Keratinocyte (primary cell): ENCODE data around the gene ZCWPW1. TPM values are rescaled to one million over a fixed set of nuclear protein-coding genes. Genes with fewer than 3 reads are reported as not detected.

Experiments
- DNase-seq: peaks from one replicate; pipeline ENCODE4 v3.0.0-alpha.2; 2011; ENCODE audit warnings: low read depth, missing footprints, low spot score
- FAIRE-seq: peaks from 2 replicates; lab custom pipeline; 2011; peaks lifted over from hg19 to GRCh38; lab: Jason Lieb, UNC
- H2AFZ ChIP-seq: 2 replicates; pipeline ENCODE4 v1.6.0; 2012; ENCODE audit warnings: low read length, control low read depth, inconsistent platforms; ENCODE audit not compliant: control insufficient read depth
- H3K27ac ChIP-seq: 2 replicates; pipeline ENCODE4 v1.5.1; 2011; ENCODE audit warnings: low read length; ENCODE audit not compliant: control insufficient read depth, insufficient read depth
- H3K27me3 ChIP-seq: 3 replicates; pipeline ENCODE4 v1.6.0; 2011; ENCODE audit warnings: low read length; ENCODE audit not compliant: control insufficient read depth, insufficient read depth; ENCODE audit errors: extremely low read depth
- H3K36me3 ChIP-seq, 2 experiments: 2 replicates in 1 of 2; 3 replicates in 1 of 2; pipeline ENCODE4 v1.5.1; 2011; ENCODE audit warnings: low read length in 2 of 2, mild to moderate bottlenecking in 1 of 2; ENCODE audit not compliant: control insufficient read depth in 2 of 2, insufficient read depth in 2 of 2; ENCODE audit errors: extremely low read depth in 1 of 2
- H3K4me1 ChIP-seq: 3 replicates; pipeline ENCODE4 v1.5.1; 2011; ENCODE audit warnings: low read length; ENCODE audit not compliant: control insufficient read depth, insufficient read depth; ENCODE audit errors: extremely low read depth
- H3K4me2 ChIP-seq: 3 replicates; pipeline ENCODE4 v1.6.0; 2011; ENCODE audit warnings: low read depth, low read length; ENCODE audit not compliant: control insufficient read depth, insufficient read depth; ENCODE audit errors: extremely low read depth
- H3K4me3 ChIP-seq, 3 experiments: fragments of 200-600 bp in 1 of 3; sonication (generic) in 1 of 3; 2 replicates in 2 of 3; 3 replicates in 1 of 3; pipeline ENCODE4 v1.5.1; 2011 to 2016; ENCODE audit warnings: low read length in 3 of 3, mild to moderate bottlenecking in 3 of 3, control low read depth in 2 of 3, inconsistent platforms in 1 of 3, low read depth in 1 of 3, mixed read lengths in 1 of 3, mixed run types in 1 of 3, moderate library complexity in 1 of 3; ENCODE audit not compliant: control insufficient read depth in 2 of 3, insufficient read depth in 2 of 3; ENCODE audit errors: extremely low read depth in 1 of 3
- H3K79me2 ChIP-seq: 2 replicates; pipeline ENCODE4 v1.6.0; 2012; ENCODE audit warnings: low read length; ENCODE audit not compliant: control insufficient read depth, insufficient read depth
- H3K9ac ChIP-seq: 3 replicates; pipeline ENCODE4 v1.6.0; 2011; ENCODE audit warnings: low read length; ENCODE audit not compliant: control insufficient read depth, insufficient read depth; ENCODE audit errors: extremely low read depth
- H3K9me1 ChIP-seq: 3 replicates; pipeline ENCODE4 v1.6.0; 2011; ENCODE audit warnings: low read length; ENCODE audit not compliant: control insufficient read depth, insufficient read depth; ENCODE audit errors: extremely low read depth
- H3K9me3 ChIP-seq: 2 replicates; pipeline ENCODE4 v1.5.1; 2012; ENCODE audit warnings: low read depth, low read length; ENCODE audit not compliant: control insufficient read depth
- H4K20me1 ChIP-seq: 3 replicates; pipeline ENCODE4 v1.6.0; 2011; ENCODE audit warnings: low read length; ENCODE audit not compliant: control insufficient read depth, insufficient read depth; ENCODE audit errors: extremely low read depth
- EZH2 ChIP-seq: IDR thresholded peaks from one replicate; pipeline ENCODE4 v1.6.1; 2012; ENCODE audit warnings: inconsistent platforms, mild to moderate bottlenecking, low read length, moderate library complexity
- dilution Hi-C: fragments of 300-500 bp; cut with MboI; formaldehyde crosslinking; loops from one replicate; pipeline ENCODE4 v1.7.0; 2020; ENCODE audit warnings: low sequenced_read_pairs; ENCODE audit not compliant: extremely low pct_ligation_motif_present
- polyA plus RNA-seq, 5 experiments: library from polyadenylated mRNA; depleted of rRNA in 3 of 5; stranded (reverse) in 3 of 5; stranded (forward) in 1 of 5; unstranded in 1 of 5; fragments of >200 nt; gene quantifications; 1 replicate in 1 of 5; 2 replicates in 3 of 5; 3 replicates in 1 of 5; pipeline versions ENCODE4 v1.2.1 to v1.2.3, GENCODE V29; 2011 to 2012; ENCODE audit warnings: missing spikeins in 2 of 5, low read depth in 1 of 5, low replicate concordance in 1 of 5
- TF ChIP-seq, protein P1 (sequence below), 3 experiments: IDR thresholded peaks in 1 of 3; conservative IDR thresholded peaks in 1 of 3; optimal IDR thresholded peaks in 1 of 3; 2 replicates in 2 of 3; 3 replicates in 1 of 3; pipeline versions ENCODE3 to v1.5.1; 2011; ENCODE audit warnings: low read length in 3 of 3, mild to moderate bottlenecking in 3 of 3, moderate library complexity in 2 of 3, control low read depth in 1 of 3, inconsistent platforms in 1 of 3; ENCODE audit not compliant: insufficient read depth in 2 of 3; ENCODE audit errors: extremely low read depth in 1 of 3

ZCWPW1 gene
- polyA plus RNA-seq, 1 donor (not counting 4 experiments of a cell fraction or from before 2014, with no cell fraction given): 1.4 TPM

GRCh38 chr7:100426516-100426915 is 2.0 kb downstream of the ZCWPW1 start:
- Histone ChIP-seq H3K4me3 (no peak overlapping the region), H3K9ac (no peak overlapping the region), H3K4me2 (no peak overlapping the region), H3K4me1 (peaks cover 15% of the 10 kb centered on the region), H4K20me1 (peaks cover under 1% of the 10 kb centered on the region), H3K9me1 (peaks cover under 1% of the 10 kb centered on the region), H3K27ac (no peak overlapping the region), H3K9me3 (no peaks in the 10 kb centered on the region), H2AFZ (no peak overlapping the region), H3K36me3 (peaks cover 2 to 7% of the 10 kb centered on the region in 2 experiments), H3K79me2 (peaks cover 14% of the 10 kb centered on the region), H3K27me3 (no peaks in the 10 kb centered on the region)
- FAIRE-seq (no peak), DNase-seq (no peak)
- TF ChIP-seq, protein P1, sequence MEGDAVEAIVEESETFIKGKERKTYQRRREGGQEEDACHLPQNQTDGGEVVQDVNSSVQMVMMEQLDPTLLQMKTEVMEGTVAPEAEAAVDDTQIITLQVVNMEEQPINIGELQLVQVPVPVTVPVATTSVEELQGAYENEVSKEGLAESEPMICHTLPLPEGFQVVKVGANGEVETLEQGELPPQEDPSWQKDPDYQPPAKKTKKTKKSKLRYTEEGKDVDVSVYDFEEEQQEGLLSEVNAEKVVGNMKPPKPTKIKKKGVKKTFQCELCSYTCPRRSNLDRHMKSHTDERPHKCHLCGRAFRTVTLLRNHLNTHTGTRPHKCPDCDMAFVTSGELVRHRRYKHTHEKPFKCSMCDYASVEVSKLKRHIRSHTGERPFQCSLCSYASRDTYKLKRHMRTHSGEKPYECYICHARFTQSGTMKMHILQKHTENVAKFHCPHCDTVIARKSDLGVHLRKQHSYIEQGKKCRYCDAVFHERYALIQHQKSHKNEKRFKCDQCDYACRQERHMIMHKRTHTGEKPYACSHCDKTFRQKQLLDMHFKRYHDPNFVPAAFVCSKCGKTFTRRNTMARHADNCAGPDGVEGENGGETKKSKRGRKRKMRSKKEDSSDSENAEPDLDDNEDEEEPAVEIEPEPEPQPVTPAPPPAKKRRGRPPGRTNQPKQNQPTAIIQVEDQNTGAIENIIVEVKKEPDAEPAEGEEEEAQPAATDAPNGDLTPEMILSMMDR (optimal IDR thresholded peaks at IDR 0.05 in 1 of 3, IDR thresholded peaks at IDR 0.05 in 1 of 3, conservative IDR thresholded peaks at IDR 0.05 in 1 of 3; ENCODE audit: extremely low read depth in 1 of 3, insufficient read depth in 2 of 3, low read length in 3 of 3): no peak
- no peak for TF ChIP-seq EZH2
- dilution Hi-C loops: no loop called here

DNA sequence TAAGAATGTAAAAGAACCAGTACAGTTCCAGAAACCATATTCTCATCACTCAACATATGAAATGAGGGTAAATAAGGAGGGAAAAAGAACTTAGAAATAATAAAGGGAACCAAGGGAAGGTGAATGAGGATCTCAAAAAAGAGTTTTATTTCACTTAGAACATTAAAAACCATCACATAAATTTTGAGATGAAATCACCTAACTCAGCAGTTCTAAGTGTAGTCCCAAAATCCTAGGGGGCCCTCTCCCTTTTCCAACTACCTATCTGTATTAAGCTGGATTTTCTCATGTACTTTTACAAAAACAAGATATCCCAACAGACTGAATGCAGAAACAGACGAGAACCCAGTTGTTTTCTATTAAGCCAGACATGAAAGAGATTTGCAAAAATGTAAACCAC is 3.2 kb downstream of the ZCWPW1 start:
- H3K4me3 ChIP-seq: no peak overlapping the region
- DNase-seq (no peak), FAIRE-seq (no peak)
- peaks cover 4% of the 10 kb centered on the region for H3K4me1 ChIP-seq
- H3K9me3 ChIP-seq: no peaks in the 10 kb centered on the region
- no peaks in the 10 kb centered on the region for H3K9me1 ChIP-seq
- peaks cover 2% of the 10 kb centered on the region for H3K79me2 ChIP-seq
- H3K9ac ChIP-seq: no peak overlapping the region
- no peak overlapping the region for H3K4me2 ChIP-seq
- no peaks in the 10 kb centered on the region for H4K20me1 ChIP-seq
- no peak overlapping the region for H3K27ac ChIP-seq
- dilution Hi-C loops: no loop called here
- H3K36me3 ChIP-seq: no peaks in the 10 kb centered on the region
- H2AFZ ChIP-seq: no peak overlapping the region
- no peaks in the 10 kb centered on the region for H3K27me3 ChIP-seq
- TF ChIP-seq, protein P1 (optimal IDR thresholded peaks at IDR 0.05 in 1 of 3, IDR thresholded peaks at IDR 0.05 in 1 of 3, conservative IDR thresholded peaks at IDR 0.05 in 1 of 3; ENCODE audit: extremely low read depth in 1 of 3, insufficient read depth in 2 of 3, low read length in 3 of 3): no peak
- no peak for TF ChIP-seq EZH2
